ENCODE data around the gene CBX5. TPM values are rescaled to one million over a fixed set of nuclear protein-coding genes. Genes with fewer than 3 reads are reported as not detected.
"Not testable (repeated sequence)": the region's sequence is repeated elsewhere in the genome, so short reads cannot be mapped to it uniquely, and the experiment has no call there.

The CBX5 gene
- 77.9 TPM for total RNA-seq

DNA sequence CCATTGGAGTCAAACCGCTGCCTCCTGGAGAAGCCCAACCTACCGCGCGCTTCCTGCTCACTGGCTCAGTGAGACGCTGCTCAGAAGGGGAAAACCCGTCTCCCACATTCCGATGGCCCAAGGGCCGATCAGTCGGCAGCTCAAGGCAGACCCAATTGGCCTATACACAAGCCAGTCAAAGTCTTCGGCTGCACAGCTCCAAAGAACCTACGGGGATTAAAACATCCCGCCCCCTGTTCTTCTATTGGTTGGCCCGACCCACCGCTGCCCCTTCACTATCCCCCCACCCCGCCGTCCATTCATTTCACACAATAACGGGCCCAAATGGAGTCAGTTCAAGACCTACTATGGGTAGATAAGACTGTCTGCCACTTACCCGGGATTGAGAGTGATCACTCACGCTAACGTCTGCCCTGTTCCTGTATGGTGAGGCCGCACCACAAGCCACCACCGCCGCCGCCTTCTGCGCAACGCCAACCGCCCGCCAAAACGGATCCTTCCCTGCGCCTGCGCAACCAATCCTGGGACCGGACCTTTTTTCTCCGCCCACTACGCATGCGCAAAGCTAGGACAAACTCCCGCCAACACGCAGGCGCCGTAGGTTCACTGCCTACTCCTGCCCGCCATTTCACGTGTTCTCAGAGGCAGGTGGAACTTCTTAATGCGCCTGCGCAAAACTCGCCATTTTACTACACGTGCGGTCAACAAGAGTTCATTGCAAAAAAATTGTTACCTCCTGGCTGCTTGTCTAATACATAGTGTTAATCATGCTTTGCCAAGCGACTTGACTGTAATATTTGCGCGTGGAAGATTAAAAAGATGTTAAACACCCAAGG lies at the start of gene CBX5:
Gene CBX5, minus strand, starts transcription at position 491 of the 836 bp plus-strand sequence. CDS start 22,472 bp downstream, outside the sequence.
- DNase-seq (ENCODE audit: low spot score) (peak; percentile 100), ATAC-seq (peak; percentile 94)
- intact Hi-C loops (cut with DNase I), result no loop called here

DNA sequence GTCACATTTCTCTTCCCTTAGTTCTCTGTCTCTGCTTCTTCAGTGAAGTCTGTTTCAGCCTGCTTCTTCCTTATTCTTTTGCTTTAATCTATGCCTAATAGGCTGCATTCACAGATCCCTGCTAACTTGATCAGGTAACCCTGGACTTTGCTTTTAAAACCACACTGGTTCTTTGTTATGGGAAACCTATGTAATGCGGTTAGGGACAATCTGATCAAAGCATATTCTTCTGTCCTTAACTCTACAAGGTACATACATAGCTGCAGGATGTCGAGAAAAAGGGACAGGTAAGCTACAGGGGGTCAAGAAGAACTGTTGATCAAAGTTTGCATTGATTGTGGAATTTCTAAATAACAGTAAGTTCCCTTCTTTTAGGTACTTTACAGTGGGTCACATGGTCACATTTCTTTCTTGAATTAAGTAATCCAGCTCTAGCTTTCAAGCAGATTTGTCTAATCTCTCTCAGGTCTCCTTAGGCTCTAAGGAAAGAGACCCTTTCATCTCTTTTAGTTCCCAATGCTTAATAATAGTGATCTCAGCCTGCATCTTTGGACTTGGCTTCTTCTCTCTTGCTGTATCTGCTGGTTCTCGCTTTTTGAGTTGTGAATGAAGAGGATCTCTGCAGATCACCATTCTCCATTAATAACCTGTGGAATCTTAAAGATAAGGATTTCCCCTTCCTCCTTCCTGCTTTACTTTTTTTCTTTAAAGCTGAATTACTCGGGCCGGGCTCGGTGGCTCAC lies 48.8 kb upstream of the CBX5 start:
- intact Hi-C loops (cut with DNase I), result no loop called here
- no peak for DNase-seq (ENCODE audit: low spot score)
- no peak for ATAC-seq

DNA sequence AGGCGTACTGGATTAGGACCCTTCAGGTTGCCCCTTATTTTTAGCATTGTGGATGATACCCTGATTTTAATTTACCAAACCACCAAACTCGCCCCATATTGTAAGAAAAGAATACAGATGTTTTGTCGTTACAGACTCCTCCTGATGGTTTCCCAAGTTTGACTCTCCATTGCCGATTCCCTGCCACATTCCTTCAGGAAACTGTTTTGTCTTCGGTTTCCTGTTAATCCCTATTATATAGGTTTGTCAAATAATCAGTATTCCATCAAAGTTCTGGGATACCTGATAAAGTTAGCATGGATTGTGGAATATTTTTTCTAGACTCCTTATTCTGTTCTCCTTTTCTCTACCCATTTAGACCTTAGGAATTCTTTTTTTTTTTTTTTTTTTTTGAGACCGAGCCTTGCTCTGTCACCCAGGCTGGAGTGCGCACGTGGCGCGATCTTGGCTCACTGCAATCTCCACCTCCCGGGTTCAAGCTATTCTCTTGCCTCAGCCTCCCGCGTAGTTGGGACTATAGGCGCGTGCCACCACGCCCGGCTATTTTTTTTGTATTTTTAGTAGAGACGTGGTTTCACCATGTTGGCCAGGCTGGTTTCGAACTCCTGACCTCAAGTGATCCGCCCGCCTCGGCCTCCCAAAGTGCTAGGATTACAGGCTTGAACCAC lies 45.7 kb upstream of the CBX5 start:
- DNase-seq (ENCODE audit: low spot score); intact Hi-C loops (cut with DNase I); ATAC-seq: not testable (repeated sequence)

DNA sequence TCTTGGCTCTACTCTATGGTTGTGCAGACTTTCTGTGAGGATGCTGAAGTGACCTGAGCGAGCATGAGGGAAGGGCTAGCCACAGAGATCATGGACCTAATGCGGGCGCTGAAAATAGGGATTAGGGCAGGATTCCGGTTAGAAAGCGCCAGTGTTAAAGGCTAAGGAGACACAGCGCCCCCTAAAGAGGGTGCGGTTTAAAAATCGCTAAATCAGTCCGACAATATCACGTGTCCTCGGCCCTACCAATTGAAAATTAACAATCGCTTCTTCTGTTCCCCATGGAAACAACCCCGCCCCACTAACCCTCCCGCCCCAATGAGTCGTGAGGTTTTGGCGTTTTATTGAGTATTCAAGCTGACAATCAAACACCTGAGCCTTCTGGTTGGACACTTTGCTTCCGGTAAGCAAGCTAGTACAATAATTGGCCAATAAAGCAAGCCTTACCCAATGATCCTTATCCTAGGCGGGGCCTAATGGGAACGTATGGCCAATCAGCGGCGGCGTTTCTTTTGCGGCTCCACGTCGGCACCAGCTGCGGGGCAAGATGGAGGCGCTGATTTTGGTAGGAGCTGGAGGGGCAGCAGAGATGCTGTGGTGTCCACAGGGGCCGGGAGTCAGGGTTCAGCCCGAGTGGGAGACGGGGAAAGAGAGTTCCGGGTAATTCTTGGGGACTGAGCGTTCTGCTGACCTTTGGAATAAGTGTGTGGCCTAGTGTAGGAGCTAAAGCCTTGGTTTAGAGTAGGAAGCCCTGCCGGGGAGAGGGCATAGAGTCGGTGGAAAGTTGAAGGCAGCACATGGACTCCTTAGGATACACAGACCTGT lies 44.9 kb upstream of the CBX5 start, which contains the start of gene COPZ1:
Gene COPZ1, plus strand, starts transcription at position 515 of the 825 bp plus-strand sequence. Its CDS starts 33 bp downstream, at position 548.
- peak; percentile 95 for DNase-seq (ENCODE audit: low spot score)
- peak; percentile 99 for ATAC-seq
- intact Hi-C loops (cut with DNase I), result no loop called here

DNA sequence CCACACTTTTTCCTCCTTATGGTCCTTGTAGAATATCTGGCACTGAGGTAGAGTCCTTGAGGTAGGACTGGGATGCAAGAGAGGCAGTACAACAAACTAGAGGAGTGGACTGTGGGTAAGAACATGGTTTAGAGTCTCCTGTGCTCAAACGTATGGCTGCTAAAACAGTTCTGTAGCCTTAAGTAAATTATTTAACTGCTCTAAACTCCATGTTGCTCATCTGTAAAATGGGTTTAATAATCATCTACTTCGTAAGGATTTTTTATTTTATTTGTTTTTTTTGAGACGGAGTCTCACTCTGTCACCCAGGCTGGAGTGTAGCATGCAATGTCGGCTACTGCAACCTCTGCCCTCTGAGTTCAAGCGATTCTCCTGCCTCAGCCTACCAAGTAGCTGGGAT lies 41.4 kb upstream of the CBX5 start:
- DNase-seq (ENCODE audit: low spot score) (no peak), ATAC-seq (no peak)
- intact Hi-C loops (cut with DNase I), result no loop called here

DNA sequence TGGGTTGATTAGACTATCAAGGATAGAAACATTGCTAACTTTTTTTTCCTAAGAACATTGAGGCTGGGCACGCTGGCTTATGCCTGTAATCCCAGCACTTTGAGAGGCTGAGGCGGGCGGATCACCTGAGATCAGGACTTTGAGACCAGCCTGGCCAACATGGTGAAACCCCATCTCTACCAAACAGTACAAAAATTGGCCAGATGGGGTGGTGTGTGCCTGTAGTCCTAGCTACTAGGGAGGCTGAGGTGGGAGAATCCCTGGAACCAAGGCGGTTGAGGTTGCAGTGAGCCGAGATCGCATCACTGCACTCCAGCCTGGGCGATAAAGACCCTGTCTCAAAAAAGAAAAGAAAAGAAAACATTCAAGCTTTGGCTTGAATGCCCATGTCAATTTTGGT lies 32.4 kb upstream of the CBX5 start:
- DNase-seq (ENCODE audit: low spot score); ATAC-seq; intact Hi-C loops (cut with DNase I): not testable (repeated sequence)

DNA sequence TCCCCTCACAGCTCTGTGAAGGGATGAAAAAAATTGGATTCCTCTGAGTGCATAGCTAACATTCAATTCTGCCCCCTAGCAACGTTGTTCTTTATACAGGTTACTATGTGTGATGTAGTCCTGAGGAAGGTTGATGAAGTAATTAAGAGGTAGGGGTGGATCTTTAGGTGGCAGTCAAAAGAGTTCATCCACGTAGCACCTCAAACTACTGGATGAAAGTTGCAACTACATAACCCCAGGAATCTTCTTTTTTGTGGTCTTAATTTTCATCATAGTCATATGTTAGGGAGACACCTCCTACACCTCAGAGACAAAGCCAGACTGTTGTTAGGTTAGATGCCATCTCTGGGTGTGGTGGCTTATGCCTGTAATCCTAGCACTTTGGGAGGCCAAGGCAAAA lies 31.1 kb upstream of the CBX5 start:
- DNase-seq (ENCODE audit: low spot score) (no peak), ATAC-seq (no peak)

DNA sequence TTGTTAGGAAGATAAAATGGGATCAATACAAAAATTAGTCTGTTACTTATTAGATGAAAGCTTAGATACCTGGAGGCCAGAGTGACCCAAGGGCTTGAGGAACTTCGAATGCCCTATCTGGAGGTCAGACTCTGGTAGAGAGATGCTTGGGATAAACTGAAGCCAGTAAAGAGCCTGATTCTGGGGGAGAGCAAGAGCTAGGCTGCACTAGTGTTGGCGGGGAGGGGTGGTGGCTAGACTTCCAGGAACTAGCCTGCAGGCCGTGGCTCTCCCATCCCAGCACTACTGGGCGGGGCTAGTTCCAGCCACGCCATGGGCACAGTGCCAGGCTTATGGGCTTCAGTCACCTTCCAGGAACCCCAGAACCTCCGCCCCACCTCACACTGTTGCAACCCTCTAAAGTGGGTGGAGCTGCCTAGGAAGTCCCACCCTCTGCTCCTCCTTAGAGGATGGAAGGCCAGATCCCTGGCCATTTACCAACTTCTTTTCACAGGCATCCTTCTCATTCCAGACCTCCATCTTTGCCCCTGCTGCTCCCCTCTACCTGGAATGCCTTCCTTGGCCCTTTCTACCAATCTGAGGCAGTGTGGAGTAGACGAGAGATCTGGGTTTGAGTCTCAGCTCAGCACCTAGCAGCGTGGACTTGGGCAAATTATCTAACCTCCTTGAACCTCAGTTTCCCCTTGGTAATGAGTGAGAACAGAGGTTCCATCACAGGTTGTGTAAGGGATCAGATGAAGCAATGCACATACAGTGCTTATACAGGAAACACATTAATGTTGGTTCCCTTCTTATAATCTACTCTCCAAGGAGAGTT lies 27.2 kb upstream of the CBX5 start:
- intact Hi-C loops (cut with DNase I), result no loop called here
- ATAC-seq (peak; percentile 90), DNase-seq (ENCODE audit: low spot score) (peak; percentile 90)

More for the DNA sequence above, 31.1 kb upstream of the CBX5 start:
- intact Hi-C loops (cut with DNase I), result no loop called here

DNA sequence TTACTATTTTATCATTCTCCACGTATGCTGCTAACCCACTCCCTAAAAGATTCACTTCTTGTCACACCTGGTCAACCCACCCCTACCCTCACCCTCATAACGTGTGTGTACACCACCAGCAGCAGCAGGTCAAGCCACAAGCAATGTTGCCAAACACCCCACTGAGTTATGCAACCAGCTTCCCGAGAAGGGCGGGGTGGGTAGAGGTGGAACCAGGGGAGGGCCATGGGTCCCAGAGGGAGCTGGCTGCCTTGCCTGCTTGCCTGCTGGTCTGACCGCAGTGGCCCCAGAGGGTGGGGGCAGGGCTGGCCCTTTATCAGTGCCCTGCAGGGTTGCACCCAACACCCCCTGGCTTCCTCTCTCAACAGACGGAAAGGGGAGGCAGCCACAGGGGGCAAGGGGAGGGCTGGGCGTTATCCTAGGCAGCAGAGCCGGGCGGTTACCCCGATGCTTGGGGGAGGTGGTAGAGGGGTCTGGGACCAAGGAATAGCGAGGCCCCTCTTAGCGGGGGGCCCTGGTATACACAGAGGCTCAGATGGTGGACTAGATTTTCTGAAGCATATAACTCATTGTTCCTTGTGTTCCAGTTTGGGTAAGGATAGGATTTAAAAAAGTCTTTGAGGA lies 24.4 kb upstream of the CBX5 start:
- peak; percentile 84 for DNase-seq (ENCODE audit: low spot score)
- intact Hi-C loops (cut with DNase I), result no loop called here
- peak; percentile 84 for ATAC-seq

DNA sequence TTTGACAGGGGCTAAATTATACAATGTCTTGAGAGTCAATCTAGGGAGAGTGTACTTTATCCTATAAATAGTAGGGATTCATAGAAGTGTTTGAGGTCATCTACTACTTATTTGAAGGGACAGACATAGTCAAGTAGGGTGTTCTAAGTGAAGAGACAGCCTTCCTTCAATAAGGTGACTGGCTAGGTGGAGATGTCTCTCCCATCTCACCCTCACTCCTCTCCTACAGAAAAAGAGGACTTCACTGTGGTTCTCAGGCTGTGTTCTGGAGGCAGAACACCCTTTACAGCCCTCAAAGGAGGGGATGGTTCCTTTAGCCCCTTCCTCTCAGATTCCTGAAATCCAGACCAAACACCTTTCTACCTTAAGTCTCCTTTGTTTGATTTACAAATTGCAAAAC lies 23.7 kb upstream of the CBX5 start:
- intact Hi-C loops (cut with DNase I), result no loop called here
- DNase-seq (ENCODE audit: low spot score) (no peak), ATAC-seq (no peak)

DNA sequence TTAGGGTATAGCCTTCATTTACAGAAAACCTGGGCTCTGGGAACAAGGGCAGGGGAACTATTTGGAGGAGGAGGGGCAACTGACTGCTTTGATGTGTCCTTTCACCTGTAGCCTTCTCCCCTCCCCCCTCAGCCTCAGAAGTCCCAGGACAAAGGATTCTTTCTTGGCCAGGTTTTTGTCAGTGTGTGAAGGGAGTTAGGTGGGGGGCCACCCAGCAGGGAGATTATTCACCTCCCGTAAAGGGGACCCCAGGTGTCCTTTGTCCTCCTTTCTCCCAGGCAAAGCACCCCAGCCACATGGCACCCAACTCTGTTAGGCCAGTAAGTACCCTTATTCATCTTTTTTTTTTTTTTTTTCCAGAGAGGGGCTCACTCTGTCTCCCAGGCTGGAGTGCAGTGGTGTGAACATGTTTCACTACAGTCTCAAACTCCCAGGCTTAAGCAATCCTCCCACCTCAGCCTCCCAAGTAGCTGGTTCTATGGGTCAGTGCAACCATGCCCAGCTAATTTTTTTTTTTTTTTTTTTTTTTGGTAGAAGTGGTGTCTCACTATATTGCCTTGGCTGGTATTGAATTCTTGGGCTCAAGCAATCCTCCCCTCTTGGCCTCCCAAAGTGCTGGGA lies 21.6 kb upstream of the CBX5 start:
- intact Hi-C loops (cut with DNase I), result no loop called here
- ATAC-seq, result no peak
- no peak for DNase-seq (ENCODE audit: low spot score)

DNA sequence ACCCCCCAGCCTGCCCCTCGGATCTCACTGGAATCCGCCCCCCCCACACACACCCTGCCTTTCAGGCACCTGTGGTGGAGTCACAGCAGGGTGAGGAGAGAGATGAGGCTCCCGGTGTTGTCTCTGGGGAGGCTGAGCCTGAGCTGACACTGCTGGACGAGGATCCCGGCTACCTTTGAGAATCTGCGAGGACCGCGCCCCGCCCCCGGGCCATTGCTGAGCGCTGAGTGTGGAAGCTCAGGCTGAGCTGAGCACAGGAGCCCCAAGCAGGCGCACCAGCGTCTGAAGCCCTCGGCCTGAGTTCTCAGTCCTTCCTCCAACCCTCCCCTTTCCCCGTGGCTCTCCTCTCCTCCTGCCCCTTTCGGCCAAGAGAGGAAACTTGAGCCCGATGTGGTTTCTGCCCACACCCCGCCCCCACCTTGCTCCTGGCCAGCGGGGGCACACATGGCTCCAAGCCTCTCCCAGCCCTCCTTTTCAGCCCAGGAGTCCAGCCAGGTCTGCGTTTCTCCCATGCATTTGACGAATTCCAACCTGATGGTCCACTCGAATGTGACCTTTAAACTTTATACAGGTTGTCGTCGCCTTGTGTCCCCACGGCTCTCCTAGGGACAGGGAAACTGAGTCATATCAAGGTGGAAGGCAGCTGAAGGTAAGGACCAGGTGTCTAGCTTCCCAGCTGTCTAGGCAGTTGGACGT lies 21.0 kb upstream of the CBX5 start, which contains the start of gene NFE2:
Gene NFE2, minus strand, starts transcription at position 284 of the 696 bp plus-strand sequence. CDS start 5,767 bp downstream, outside the sequence.
- intact Hi-C loops (cut with DNase I), result no loop called here
- ATAC-seq, result peak; percentile 61
- DNase-seq (ENCODE audit: low spot score), result peak; percentile 70

DNA sequence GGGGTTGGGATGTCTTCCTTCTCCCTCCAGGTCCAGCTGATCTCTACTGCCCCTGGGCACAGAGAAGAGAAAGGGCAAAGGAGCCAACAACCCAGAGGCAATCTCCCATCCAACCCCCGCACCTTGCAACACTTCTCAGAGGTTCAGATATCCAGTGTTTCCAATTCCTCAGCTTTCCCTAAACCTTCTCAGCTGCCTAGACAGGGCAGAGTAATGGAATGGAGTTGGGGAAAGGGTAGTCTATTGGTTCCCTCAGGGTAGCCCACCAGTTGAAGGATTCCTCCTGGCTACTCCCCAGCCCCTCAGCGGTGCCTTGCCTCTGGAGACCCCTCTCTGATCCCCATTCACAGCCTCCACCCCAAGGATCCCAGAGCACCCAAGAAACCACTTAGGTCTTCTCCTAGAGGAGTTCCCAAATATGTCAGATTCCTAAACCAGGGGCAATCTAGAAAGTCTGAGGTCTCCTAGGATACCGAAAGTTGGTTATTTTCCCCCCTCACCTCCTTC lies 20.4 kb upstream of the CBX5 start:
- intact Hi-C loops (cut with DNase I), result no loop called here
- ATAC-seq, result no peak

DNA sequence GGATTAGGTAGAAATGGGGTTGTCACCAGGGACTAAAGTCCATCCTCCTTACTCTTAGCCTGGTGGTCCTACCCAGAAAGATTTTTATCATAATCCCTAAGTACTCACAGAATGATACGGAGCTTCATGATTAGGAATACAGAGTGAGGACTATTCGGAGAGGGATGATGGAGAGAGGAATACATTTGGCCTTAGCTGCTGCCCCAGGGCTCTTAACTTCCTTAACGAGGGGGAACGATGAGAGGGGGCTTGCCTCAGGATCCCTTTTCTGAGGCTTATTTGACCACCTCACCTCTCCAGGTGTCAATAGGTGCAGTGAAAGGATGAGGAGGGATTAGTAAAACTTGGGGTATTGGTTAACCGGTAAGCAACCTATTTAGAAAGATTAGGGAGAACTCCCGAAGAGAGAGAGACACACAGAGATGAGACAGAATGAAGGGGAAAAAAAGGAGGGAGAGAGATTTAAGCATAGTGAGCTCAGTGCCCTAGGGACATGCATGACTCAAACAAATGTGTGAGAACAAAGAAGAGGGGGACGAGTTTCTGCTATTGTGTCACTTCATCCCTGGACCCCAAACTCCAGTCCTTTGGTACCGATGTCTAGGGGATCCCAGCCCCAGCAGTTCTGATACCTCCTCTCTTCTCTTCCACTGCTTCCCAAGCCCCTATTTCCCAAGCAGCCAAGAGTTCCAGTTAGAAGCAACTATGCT lies 19.7 kb upstream of the CBX5 start:
- no peak for DNase-seq (ENCODE audit: low spot score)
- no peak for ATAC-seq
- intact Hi-C loops (cut with DNase I), result loop anchor here (10.0 kb wide), 1 partner anchor 45 kb away; no protein-coding TSS in a partner anchor

More for the DNA sequence above, 20.4 kb upstream of the CBX5 start:
- DNase-seq (ENCODE audit: low spot score), result no peak

DNA sequence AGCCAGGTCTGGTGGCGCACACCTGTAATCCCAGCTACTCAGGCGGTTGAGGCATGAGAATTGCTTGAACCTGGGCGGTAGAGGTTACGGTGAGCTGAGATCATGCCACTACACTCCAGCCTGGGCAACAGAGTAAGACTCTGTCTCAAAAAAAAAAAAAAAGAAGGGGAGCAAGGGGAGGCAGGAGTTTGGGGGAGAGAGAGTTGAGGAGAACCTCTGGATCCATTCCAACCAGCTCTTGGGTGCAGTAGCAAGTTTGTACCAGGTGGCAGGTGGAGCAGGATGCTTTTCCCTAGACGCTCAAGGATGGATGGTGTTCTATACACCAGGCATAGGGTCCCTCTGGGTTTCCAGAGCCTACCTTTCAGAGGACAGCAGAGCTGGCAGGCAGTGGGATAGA lies 19.0 kb upstream of the CBX5 start:
- DNase-seq (ENCODE audit: low spot score) (no peak), ATAC-seq (no peak)
- intact Hi-C loops (cut with DNase I), result loop anchor here (10.0 kb wide), 1 partner anchor 46 kb away; no protein-coding TSS in a partner anchor
